ENCODE measurements around the gene GYG1. TPM values are rescaled to one million over a fixed set of nuclear protein-coding genes. Genes with fewer than 3 reads are reported as not detected.

GYG1 gene
- polyA plus RNA-seq, 1 donor from 2014 or later = 2.4 TPM

DNA sequence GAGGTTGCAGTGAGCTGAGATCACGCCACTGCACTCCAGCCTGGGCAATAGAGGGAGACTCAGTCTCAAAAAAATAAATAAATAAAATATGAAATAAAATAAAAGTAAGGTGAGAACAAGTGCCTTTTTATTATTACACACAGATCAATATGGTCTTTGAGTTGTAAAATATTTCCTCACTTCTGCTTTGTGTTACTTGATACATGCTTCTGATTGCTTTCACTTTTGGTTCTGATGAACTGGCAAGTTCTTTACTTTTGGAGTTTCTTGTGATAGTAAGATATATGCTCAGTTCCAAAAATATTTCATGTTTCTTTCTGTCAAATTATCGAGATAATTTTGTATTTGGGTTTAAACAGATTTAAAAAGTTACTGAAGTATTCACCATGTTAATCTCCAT is 16.6 kb upstream of the GYG1 start:
- TF ChIP-seq, protein P1, sequence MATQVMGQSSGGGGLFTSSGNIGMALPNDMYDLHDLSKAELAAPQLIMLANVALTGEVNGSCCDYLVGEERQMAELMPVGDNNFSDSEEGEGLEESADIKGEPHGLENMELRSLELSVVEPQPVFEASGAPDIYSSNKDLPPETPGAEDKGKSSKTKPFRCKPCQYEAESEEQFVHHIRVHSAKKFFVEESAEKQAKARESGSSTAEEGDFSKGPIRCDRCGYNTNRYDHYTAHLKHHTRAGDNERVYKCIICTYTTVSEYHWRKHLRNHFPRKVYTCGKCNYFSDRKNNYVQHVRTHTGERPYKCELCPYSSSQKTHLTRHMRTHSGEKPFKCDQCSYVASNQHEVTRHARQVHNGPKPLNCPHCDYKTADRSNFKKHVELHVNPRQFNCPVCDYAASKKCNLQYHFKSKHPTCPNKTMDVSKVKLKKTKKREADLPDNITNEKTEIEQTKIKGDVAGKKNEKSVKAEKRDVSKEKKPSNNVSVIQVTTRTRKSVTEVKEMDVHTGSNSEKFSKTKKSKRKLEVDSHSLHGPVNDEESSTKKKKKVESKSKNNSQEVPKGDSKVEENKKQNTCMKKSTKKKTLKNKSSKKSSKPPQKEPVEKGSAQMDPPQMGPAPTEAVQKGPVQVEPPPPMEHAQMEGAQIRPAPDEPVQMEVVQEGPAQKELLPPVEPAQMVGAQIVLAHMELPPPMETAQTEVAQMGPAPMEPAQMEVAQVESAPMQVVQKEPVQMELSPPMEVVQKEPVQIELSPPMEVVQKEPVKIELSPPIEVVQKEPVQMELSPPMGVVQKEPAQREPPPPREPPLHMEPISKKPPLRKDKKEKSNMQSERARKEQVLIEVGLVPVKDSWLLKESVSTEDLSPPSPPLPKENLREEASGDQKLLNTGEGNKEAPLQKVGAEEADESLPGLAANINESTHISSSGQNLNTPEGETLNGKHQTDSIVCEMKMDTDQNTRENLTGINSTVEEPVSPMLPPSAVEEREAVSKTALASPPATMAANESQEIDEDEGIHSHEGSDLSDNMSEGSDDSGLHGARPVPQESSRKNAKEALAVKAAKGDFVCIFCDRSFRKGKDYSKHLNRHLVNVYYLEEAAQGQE (IDR thresholded peaks at IDR 0.05; ENCODE audit: borderline replicate concordance) = no peak
- TF ChIP-seq SMC3 (conservative IDR thresholded peaks at IDR 0.05; ENCODE audit: poor library complexity) = no peak
- TF ChIP-seq POLR2AphosphoS5 (IDR thresholded peaks at IDR 0.05) = no peak
- TF ChIP-seq TAF1 (IDR thresholded peaks at IDR 0.05; ENCODE audit: low read depth) = no peak
- TF ChIP-seq MXI1 (conservative IDR thresholded peaks at IDR 0.05; ENCODE audit: poor library complexity, severe bottlenecking) = no peak
- no peak for TF ChIP-seq RAD21 (conservative IDR thresholded peaks at IDR 0.05)
- TF ChIP-seq, protein P2, sequence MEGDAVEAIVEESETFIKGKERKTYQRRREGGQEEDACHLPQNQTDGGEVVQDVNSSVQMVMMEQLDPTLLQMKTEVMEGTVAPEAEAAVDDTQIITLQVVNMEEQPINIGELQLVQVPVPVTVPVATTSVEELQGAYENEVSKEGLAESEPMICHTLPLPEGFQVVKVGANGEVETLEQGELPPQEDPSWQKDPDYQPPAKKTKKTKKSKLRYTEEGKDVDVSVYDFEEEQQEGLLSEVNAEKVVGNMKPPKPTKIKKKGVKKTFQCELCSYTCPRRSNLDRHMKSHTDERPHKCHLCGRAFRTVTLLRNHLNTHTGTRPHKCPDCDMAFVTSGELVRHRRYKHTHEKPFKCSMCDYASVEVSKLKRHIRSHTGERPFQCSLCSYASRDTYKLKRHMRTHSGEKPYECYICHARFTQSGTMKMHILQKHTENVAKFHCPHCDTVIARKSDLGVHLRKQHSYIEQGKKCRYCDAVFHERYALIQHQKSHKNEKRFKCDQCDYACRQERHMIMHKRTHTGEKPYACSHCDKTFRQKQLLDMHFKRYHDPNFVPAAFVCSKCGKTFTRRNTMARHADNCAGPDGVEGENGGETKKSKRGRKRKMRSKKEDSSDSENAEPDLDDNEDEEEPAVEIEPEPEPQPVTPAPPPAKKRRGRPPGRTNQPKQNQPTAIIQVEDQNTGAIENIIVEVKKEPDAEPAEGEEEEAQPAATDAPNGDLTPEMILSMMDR (IDR thresholded peaks at IDR 0.05; ENCODE audit: poor library complexity, severe bottlenecking) = no peak
- TF ChIP-seq EZH2 (IDR thresholded peaks at IDR 0.05; ENCODE audit: borderline replicate concordance, insufficient read depth, low read length, poor library complexity, severe bottlenecking) = no peak
- TF ChIP-seq EP300 (conservative IDR thresholded peaks at IDR 0.05; ENCODE audit: poor library complexity, severe bottlenecking) = no peak
- no peaks in the 10 kb centered on the region for H3K36me3 ChIP-seq (ENCODE audit: insufficient read depth, low read length)
- no peaks in the 10 kb centered on the region for H3K27me3 ChIP-seq (ENCODE audit: insufficient read depth, low read depth, low read length)
- no peak overlapping the region for H3K4me2 ChIP-seq (ENCODE audit: low read length)
- no peaks in the 10 kb centered on the region for H4K20me1 ChIP-seq (ENCODE audit: insufficient read depth)
- H3K9me2 ChIP-seq (ENCODE audit: insufficient read depth, low read length) = no peaks in the 10 kb centered on the region
- no peak overlapping the region for H3K9ac ChIP-seq (ENCODE audit: low read length)
- H2AFZ ChIP-seq (ENCODE audit: low read depth, low read length) = no peak overlapping the region
- no peaks in the 10 kb centered on the region for H3K9me3 ChIP-seq (ENCODE audit: low read length)
- no peak overlapping the region for H3K27ac ChIP-seq (ENCODE audit: low read length)
- H3F3A ChIP-seq (ENCODE audit: insufficient read depth, low read length, poor library complexity, severe bottlenecking) = no peaks in the 10 kb centered on the region
- H3K4me3 ChIP-seq (ENCODE audit: low read length) = no peak overlapping the region
- H3K79me2 ChIP-seq (replicated peaks; ENCODE audit: insufficient read depth, low read length) = no peaks in the 10 kb centered on the region

DNA sequence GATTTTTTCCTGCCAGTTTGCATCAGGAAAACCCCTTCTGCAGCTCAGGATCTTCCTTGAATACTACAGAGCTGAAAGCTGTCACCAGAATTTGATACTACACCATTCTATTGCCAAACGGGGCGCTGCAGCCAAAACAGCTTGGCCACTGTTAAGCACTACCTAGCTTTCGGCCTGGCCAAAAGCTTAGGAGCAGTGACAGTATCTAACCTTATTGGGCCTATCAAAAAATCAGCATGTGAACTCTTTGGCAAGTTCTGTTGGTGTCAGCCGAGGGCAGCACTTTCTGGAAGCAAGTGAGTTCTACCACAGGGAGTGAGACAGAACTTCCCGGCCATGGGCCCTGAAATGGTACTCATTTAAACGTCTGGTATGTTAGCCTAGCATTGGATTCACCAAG is 16.1 kb upstream of the GYG1 start:
- Histone ChIP-seq H3K79me2 (replicated peaks; ENCODE audit: insufficient read depth, low read length) (no peaks in the 10 kb centered on the region), H3K9me3 (ENCODE audit: low read length) (no peaks in the 10 kb centered on the region), H3K27me3 (ENCODE audit: insufficient read depth, low read depth, low read length) (no peaks in the 10 kb centered on the region), H3K4me2 (ENCODE audit: low read length) (no peak overlapping the region), H3K4me3 (ENCODE audit: low read length) (no peak overlapping the region), H3F3A (ENCODE audit: insufficient read depth, low read length, poor library complexity, severe bottlenecking) (no peaks in the 10 kb centered on the region), H2AFZ (ENCODE audit: low read depth, low read length) (no peak overlapping the region), H3K9ac (ENCODE audit: low read length) (no peak overlapping the region), H3K27ac (ENCODE audit: low read length) (no peak overlapping the region), H3K36me3 (ENCODE audit: insufficient read depth, low read length) (no peaks in the 10 kb centered on the region), H3K9me2 (ENCODE audit: insufficient read depth, low read length) (no peaks in the 10 kb centered on the region), H4K20me1 (ENCODE audit: insufficient read depth) (no peaks in the 10 kb centered on the region)
- TF ChIP-seq TAF1 (IDR thresholded peaks at IDR 0.05; ENCODE audit: low read depth) = no peak
- TF ChIP-seq, protein P1 (IDR thresholded peaks at IDR 0.05; ENCODE audit: borderline replicate concordance) = no peak

Data from neural cell (in vitro differentiated cells).